Progenitor cell of endocrine pancreas (in vitro differentiated cells): Measurements from ENCODE around the gene NT5C2. TPM values are rescaled to one million over a fixed set of nuclear protein-coding genes. Genes with fewer than 3 reads are reported as not detected.

Source experiments
- DNase-seq: peaks from one replicate; pipeline ENCODE4 v3.0.0; 2021; ENCODE audit warnings: low spot score; ENCODE audit not compliant: unreplicated experiment
- H3K27ac Mint-ChIP-seq: 2 replicates; pipeline ENCODE4 v1.8.0; 2021; ENCODE audit warnings: mild to moderate bottlenecking, moderate library complexity, mixed read lengths
- H3K27me3 Mint-ChIP-seq: 2 replicates; pipeline ENCODE4 v1.8.0; 2021; ENCODE audit warnings: mixed read lengths
- H3K36me3 Mint-ChIP-seq: 2 replicates; pipeline ENCODE4 v1.8.0; 2022; ENCODE audit warnings: mixed read lengths; ENCODE audit not compliant: insufficient read depth
- H3K4me1 Mint-ChIP-seq: 2 replicates; pipeline ENCODE4 v1.8.0; 2021; ENCODE audit warnings: low read depth, mixed read lengths
- H3K4me3 Mint-ChIP-seq: 2 replicates; pipeline ENCODE4 v1.8.0; 2021; ENCODE audit warnings: low read depth, mild to moderate bottlenecking, moderate library complexity, mixed read lengths
- H3K9me3 Mint-ChIP-seq: 2 replicates; pipeline ENCODE4 v1.8.0; 2021; ENCODE audit warnings: low read depth, mixed read lengths
- total RNA-seq: library from RNA; stranded (reverse); gene quantifications from 2 replicates; pipeline ENCODE4 v1.2.1, GENCODE V29; 2021
- TF ChIP-seq, protein P1 (sequence below): fragments of 200-600 bp; sonication (generic); IDR thresholded peaks from one replicate; pipeline ENCODE4 v1.5.0; 2021; ENCODE audit warnings: antibody characterized with exemption, mild to moderate bottlenecking; ENCODE audit not compliant: unreplicated experiment

NT5C2 gene
- total RNA-seq, 1 donor from 2014 or later, result 131 TPM

DNA sequence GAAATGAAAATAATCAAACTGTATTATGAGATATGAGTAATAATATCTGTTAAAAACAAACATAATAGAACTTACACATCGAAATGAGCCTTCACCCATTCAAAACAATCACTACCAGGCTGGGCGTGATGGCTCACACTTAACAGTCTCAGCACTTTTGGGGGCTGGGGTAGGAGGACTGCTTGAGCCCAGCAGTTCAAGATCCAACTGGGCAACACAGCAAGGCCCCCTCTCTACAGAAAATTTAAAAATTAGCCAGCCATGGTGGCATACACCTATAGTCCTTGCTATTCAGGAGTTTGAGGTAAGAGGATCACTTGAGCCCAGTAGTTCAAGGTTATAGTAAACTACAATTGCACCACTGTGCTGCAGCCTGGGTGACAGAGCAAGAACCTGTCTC is 75.8 kb downstream of the NT5C2 start:
- Mint-ChIP-seq H3K9me3 (no peaks in the 10 kb centered on the region), H3K4me3 (no peak overlapping the region)
- DNase-seq, result no peak

DNA sequence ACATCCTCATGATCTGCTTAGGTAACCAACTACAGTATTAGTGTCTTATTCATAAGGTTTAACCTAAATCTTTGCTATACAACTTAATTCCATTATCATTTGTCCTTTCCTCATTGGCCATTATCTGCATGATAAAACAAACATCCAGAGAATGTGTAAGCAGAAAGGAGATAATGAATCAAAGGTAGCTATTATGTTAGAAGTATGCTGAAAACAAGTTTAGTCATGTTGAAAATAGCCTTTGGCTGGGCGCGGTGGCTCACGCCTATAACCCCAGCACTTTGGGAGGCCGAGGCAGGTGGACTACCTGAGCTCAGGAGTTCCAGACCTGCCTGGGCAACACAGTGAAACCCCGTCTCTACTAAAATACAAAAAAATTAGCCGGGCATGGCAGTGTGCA is 78.2 kb downstream of the NT5C2 start:
- TF ChIP-seq, protein P1, sequence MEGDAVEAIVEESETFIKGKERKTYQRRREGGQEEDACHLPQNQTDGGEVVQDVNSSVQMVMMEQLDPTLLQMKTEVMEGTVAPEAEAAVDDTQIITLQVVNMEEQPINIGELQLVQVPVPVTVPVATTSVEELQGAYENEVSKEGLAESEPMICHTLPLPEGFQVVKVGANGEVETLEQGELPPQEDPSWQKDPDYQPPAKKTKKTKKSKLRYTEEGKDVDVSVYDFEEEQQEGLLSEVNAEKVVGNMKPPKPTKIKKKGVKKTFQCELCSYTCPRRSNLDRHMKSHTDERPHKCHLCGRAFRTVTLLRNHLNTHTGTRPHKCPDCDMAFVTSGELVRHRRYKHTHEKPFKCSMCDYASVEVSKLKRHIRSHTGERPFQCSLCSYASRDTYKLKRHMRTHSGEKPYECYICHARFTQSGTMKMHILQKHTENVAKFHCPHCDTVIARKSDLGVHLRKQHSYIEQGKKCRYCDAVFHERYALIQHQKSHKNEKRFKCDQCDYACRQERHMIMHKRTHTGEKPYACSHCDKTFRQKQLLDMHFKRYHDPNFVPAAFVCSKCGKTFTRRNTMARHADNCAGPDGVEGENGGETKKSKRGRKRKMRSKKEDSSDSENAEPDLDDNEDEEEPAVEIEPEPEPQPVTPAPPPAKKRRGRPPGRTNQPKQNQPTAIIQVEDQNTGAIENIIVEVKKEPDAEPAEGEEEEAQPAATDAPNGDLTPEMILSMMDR, result no peak
- Mint-ChIP-seq H3K27ac (peak overlapping the region; percentile 87), H3K9me3 (no peaks in the 10 kb centered on the region), H3K4me1 (peaks cover 20% of the 10 kb centered on the region), H3K4me3 (no peak overlapping the region), H3K27me3 (no peaks in the 10 kb centered on the region), H3K36me3 (peaks cover 8% of the 10 kb centered on the region)
- no peak for DNase-seq

More for the DNA sequence above, 75.8 kb downstream of the NT5C2 start:
- TF ChIP-seq, protein P1, result no peak
- Mint-ChIP-seq H3K27me3 (no peaks in the 10 kb centered on the region), H3K4me1 (peaks cover 11% of the 10 kb centered on the region), H3K27ac (no peak overlapping the region), H3K36me3 (peaks cover 7% of the 10 kb centered on the region)

DNA sequence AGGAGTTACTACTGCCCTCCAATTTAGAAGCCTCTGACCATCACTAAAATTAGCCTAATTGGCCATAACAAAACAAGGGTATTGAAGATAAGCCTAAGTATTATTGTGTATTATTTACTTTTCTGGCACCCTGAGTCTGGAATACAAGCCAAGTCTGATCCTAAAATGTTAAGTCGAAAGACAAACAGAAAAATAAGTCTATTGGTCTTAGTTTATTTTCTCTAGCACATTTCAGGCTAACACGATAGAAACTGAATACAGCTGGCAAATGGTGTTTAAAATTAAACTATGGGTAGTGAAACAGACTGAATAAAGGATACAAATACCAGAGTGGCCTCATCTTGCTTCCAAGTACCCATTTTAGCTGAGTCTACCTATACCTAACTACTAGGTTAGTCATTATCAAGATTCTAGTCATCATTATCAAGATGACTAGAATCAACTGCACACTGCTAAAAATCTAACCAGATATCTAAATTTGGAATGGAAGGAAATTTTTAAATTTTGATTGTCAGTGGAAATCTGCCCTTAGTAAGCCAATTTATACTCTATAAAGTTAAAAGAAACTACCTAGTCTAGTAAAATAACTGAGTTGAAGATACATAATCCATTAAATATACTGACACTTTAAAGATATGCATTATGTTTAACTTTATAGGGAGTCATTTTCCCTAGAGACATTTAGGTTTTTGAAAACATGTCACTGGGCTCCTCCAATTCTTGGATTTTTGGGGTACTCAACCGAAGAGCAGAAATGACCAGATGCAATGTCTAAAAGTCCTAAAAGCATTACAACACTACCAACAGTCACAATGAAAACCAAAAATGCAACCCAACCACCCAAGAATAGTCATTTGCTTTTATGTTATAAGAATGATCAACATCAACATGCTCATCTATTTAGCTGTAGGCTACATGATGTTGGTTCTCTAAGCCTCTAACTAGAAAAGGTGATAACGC is 80.9 kb downstream of the NT5C2 start:
- Mint-ChIP-seq H3K27ac (no peak overlapping the region), H3K9me3 (no peaks in the 10 kb centered on the region), H3K27me3 (no peaks in the 10 kb centered on the region), H3K4me1 (peaks cover 20% of the 10 kb centered on the region), H3K4me3 (no peak overlapping the region), H3K36me3 (peaks cover 15% of the 10 kb centered on the region)
- TF ChIP-seq, protein P1, result no peak
- no peak for DNase-seq

DNA sequence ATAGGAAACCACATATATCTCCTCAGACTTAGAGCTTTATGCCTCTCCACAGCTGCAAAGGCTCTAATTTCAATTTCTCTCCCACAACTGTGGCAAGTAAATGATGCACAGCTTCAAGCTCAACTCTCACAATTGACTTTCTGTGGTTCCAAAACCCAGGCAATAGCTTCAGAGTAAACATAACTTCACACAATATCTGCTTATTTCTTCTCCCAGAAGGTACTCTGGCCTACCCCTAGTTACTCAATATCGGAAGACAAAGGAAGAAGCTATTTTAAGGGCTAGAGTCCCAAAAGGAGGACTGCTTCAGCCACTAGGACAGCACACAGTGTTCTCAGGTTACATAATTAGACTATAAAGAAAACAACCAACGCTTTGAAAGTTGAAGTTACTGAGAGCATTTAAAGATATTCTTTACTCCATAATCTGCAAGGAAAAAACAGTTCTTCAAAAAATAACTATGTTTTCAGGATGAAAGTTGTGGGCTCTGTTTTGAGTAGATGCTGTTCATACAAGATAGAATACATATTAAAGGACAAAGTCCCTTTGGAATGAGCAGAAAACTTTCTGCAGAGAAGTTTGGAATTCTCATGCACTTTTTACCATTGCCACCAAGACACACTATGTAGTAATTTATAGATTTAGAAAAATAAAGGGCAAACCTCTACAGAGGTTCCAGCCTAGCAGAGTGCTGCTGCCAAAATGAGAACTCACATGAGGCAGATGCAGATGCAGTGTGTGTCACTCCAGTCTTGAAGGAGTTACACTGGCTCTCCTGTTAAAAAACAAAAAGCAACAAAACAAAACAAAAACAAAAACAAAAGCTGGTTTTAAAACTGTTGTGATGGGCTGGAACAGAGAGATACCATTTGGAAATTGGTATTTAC is 81.8 kb downstream of the NT5C2 start:
- H3K4me3 Mint-ChIP-seq, result no peak overlapping the region

More for the DNA sequence above, 81.8 kb downstream of the NT5C2 start:
- Mint-ChIP-seq H3K27ac (peak overlapping the region; percentile 9), H3K4me1 (peaks cover 20% of the 10 kb centered on the region), H3K27me3 (no peaks in the 10 kb centered on the region), H3K36me3 (peaks cover 15% of the 10 kb centered on the region), H3K9me3 (no peaks in the 10 kb centered on the region)
- DNase-seq, result no peak
- TF ChIP-seq, protein P1, result no peak
